ENCODE measurements around the gene RNF103. TPM values are rescaled to one million over a fixed set of nuclear protein-coding genes. Genes with fewer than 3 reads are reported as not detected.
A peak's percentile ranks its signal among the peaks of the same experiment; 100 is the strongest.

The RNF103 gene
- total RNA-seq, 6 experiments from 2014 or later, result 11.3 to 18.5 (median 13.1) TPM

DNA sequence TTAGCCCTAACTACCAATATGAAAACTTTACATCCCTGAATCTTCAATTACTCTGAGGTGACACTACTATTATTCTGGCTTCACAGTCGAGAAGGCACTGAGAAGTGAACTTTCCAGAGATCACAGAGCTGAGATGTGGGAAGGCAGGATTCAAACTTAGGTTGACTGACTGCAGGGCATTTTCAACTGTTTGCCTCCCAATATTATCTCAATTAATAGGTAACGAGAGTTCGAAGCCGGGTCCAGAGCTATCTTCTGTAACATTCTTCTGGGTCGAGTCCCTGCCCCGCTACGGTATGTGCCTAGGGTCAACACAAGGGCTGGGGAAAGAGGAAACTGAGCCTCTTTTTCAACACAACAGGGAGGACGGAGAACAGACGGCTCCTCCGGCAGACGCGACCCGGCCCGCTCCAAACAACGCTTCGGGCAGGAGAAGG is 61.2 kb downstream of the RNF103 start:
- H3K4me1 Mint-ChIP-seq (ENCODE audit: low read depth), result peaks cover 24% of the 10 kb centered on the region

DNA sequence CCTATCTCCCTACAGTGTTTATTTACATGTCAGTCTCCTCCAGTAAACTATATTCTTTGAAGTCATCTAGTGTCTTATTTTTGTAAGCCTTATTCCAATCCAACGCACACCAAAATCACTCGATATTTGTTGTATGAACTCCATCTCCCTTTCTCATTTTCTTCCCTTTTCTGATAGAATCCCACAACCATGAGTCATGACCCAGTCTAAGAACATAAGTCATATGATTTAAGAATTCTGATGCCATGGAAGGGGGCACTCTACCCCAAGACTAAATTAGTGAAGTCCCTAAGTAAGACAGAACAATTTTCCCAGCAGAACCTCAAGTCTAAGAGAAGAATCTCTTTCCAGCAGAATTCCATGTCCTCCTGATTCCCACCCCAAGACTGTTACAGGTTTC is 65.8 kb downstream of the RNF103 start:
- H3K27me3 Mint-ChIP-seq (ENCODE audit: insufficient read depth), result peaks cover under 1% of the 10 kb centered on the region; the same call in 1 of the 2 replicates
- no peak for DNase-seq
- H3K36me3 Mint-ChIP-seq (ENCODE audit: low read depth), result peaks cover 9% of the 10 kb centered on the region
- TF ChIP-seq, protein P1, sequence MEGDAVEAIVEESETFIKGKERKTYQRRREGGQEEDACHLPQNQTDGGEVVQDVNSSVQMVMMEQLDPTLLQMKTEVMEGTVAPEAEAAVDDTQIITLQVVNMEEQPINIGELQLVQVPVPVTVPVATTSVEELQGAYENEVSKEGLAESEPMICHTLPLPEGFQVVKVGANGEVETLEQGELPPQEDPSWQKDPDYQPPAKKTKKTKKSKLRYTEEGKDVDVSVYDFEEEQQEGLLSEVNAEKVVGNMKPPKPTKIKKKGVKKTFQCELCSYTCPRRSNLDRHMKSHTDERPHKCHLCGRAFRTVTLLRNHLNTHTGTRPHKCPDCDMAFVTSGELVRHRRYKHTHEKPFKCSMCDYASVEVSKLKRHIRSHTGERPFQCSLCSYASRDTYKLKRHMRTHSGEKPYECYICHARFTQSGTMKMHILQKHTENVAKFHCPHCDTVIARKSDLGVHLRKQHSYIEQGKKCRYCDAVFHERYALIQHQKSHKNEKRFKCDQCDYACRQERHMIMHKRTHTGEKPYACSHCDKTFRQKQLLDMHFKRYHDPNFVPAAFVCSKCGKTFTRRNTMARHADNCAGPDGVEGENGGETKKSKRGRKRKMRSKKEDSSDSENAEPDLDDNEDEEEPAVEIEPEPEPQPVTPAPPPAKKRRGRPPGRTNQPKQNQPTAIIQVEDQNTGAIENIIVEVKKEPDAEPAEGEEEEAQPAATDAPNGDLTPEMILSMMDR (IDR thresholded peaks at IDR 0.05), result no peak
- H3K4me3 Mint-ChIP-seq, result no peak overlapping the region
- H3K27ac Mint-ChIP-seq, result no peak overlapping the region
- H3K9me3 Mint-ChIP-seq, result no peaks in the 10 kb centered on the region
- H3K4me1 Mint-ChIP-seq (ENCODE audit: low read depth), result peaks cover 14% of the 10 kb centered on the region

More for the DNA sequence above, 61.2 kb downstream of the RNF103 start:
- TF ChIP-seq, protein P1 (IDR thresholded peaks at IDR 0.05), result no peak
- Mint-ChIP-seq H3K4me3 (peak overlapping the region; percentile 99), H3K36me3 (ENCODE audit: low read depth) (peaks cover 11% of the 10 kb centered on the region; the same call in 1 of the 2 replicates), H3K27me3 (ENCODE audit: insufficient read depth) (peaks cover 4% of the 10 kb centered on the region; the same call in 1 of the 2 replicates), H3K27ac (peak overlapping the region; percentile 99), H3K9me3 (no peaks in the 10 kb centered on the region; the same call in 1 of the 2 replicates)
- DNase-seq, result peak; percentile 2

DNA sequence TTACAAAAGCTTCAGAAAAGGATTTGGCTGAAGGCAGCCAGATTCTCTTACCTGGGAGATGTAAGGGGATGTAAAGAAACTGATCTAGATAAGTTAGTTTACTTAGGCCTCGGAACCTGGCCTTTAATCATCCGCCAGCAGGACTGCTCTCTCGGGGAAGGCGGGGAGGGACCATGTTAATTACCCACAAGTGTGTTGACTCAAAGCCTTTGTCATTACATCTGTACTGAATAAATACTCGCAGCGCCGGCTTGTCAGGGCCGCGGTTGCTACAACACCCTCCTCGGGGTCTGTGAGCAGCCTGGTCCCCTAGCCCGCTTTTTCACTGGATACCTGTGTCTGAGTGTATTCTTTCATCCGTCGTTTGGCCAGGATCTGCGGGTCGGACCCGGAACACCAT is 67.2 kb downstream of the RNF103 start:
- DNase-seq, result no peak
- H3K4me3 Mint-ChIP-seq, result no peak overlapping the region
- H3K36me3 Mint-ChIP-seq (ENCODE audit: low read depth), result peaks cover 17% of the 10 kb centered on the region
- H3K27me3 Mint-ChIP-seq (ENCODE audit: insufficient read depth), result no peaks in the 10 kb centered on the region
- H3K9me3 Mint-ChIP-seq, result no peaks in the 10 kb centered on the region
- H3K27ac Mint-ChIP-seq, result no peak overlapping the region
- H3K4me1 Mint-ChIP-seq (ENCODE audit: low read depth), result peaks cover 4% of the 10 kb centered on the region
- TF ChIP-seq, protein P1 (IDR thresholded peaks at IDR 0.05), result no peak

Other genes with a start within 250 kb of the RNF103 start
- gene KDM3A, start 182.5 kb downstream of the RNF103 start, total RNA-seq (2021; fragmentation: NEBNext Ultra II Directional; extraction: Animal tissue kit (Norgen Biotek cat#: 25700)), result 10 to 100 TPM; 17.6 to 25.1 (median 21.3) TPM
- gene CHMP3, start 60.4 kb downstream of the RNF103 start, total RNA-seq (2021; fragmentation: NEBNext Ultra II Directional; extraction: Animal tissue kit (Norgen Biotek cat#: 25700)), result 100 to 1,000 TPM in 5 of 6 experiments, 10 to 100 TPM in 1; 96.3 to 120 (median 113) TPM
- 10 to 100 TPM in 1 of 6 experiments, 1 to 10 TPM in 5; 5.5 to 10.7 (median 8.4) TPM for gene RMND5A, start 96.4 kb upstream of the RNF103 start, total RNA-seq (2021; fragmentation: NEBNext Ultra II Directional; extraction: Animal tissue kit (Norgen Biotek cat#: 25700))
- not detected for gene CD8A, start 167.0 kb upstream of the RNF103 start, total RNA-seq (2021; fragmentation: NEBNext Ultra II Directional; extraction: Animal tissue kit (Norgen Biotek cat#: 25700))
- gene CD8B, start 238.0 kb upstream of the RNF103 start, total RNA-seq (2021; fragmentation: NEBNext Ultra II Directional; extraction: Animal tissue kit (Norgen Biotek cat#: 25700)), result not detected

Data from HFFc6 (cell line).